MM.1S (cell line): ENCODE data around the gene KLK13.

Experiments
- DNase-seq: peaks from one replicate; pipeline ENCODE4 v3.0.0-alpha.2; 2015
- H2AFZ ChIP-seq: fragments of 300-600 bp; sonication (generic); 2 replicates; pipeline ENCODE4 v1.6.0; 2016; ENCODE audit warnings: antibody characterized with exemption, low read length
- H3F3A ChIP-seq: fragments of 300-600 bp; sonication (generic); 2 replicates; pipeline ENCODE4 v1.6.1; 2016; ENCODE audit warnings: mild to moderate bottlenecking, antibody characterized with exemption, low read length, moderate library complexity, mixed read lengths; ENCODE audit not compliant: insufficient read depth
- H3K27ac ChIP-seq: fragments of 300-600 bp; sonication (generic); 2 replicates; pipeline ENCODE4 v1.5.1; 2016; ENCODE audit warnings: mild to moderate bottlenecking, low read length
- H3K27me3 ChIP-seq: fragments of 300-600 bp; sonication (generic); replicated peaks from 2 replicates; pipeline ENCODE4 v1.6.0; 2016; ENCODE audit warnings: low read length; ENCODE audit not compliant: insufficient read depth
- H3K36me3 ChIP-seq: fragments of 300-600 bp; sonication (generic); replicated peaks from 2 replicates; pipeline ENCODE4 v1.6.1; 2016; ENCODE audit warnings: mild to moderate bottlenecking, low read length, mixed read lengths; ENCODE audit not compliant: insufficient read depth
- H3K4me1 ChIP-seq: fragments of 300-600 bp; sonication (generic); 2 replicates; pipeline ENCODE4 v1.6.1; 2016; ENCODE audit warnings: low read length, mixed read lengths
- H3K4me2 ChIP-seq: fragments of 300-600 bp; sonication (generic); 2 replicates; pipeline ENCODE4 v1.6.0; 2016; ENCODE audit warnings: low read depth, low read length
- H3K4me3 ChIP-seq: fragments of 300-600 bp; sonication (generic); 2 replicates; pipeline ENCODE4 v1.5.1; 2016; ENCODE audit warnings: low read length, mixed read lengths
- H3K79me2 ChIP-seq: fragments of 300-600 bp; sonication (generic); 2 replicates; pipeline ENCODE4 v1.6.1; 2016; ENCODE audit warnings: mixed run types, low read length, mixed read lengths
- H3K9ac ChIP-seq: fragments of 300-600 bp; sonication (generic); 2 replicates; pipeline ENCODE4 v1.6.1; 2016; ENCODE audit warnings: low read length, mixed read lengths
- H3K9me2 ChIP-seq: fragments of 300-600 bp; sonication (generic); replicated peaks from 2 replicates; pipeline ENCODE4 v1.6.1; 2016; ENCODE audit warnings: mild to moderate bottlenecking, low read length, mixed read lengths; ENCODE audit not compliant: insufficient read depth
- H3K9me3 ChIP-seq: fragments of 300-600 bp; sonication (generic); replicated peaks from 2 replicates; pipeline ENCODE4 v1.6.1; 2016; ENCODE audit warnings: mild to moderate bottlenecking, low read length, mixed read lengths; ENCODE audit not compliant: insufficient read depth
- H4K20me1 ChIP-seq: fragments of 300-600 bp; sonication (generic); 2 replicates; pipeline ENCODE4 v1.6.1; 2016; ENCODE audit warnings: mild to moderate bottlenecking, low read length, moderate library complexity, mixed read lengths; ENCODE audit not compliant: insufficient read depth
- EZH2 ChIP-seq: fragments of 300-600 bp; sonication (generic); optimal IDR thresholded peaks from 2 replicates; pipeline ENCODE3; 2017; ENCODE audit warnings: low read depth, mild to moderate bottlenecking, antibody characterized with exemption, low read length, mixed read lengths
- EZH2phosphoT487 ChIP-seq: fragments of 300-600 bp; sonication (generic); IDR thresholded peaks from 2 replicates; pipeline ENCODE4 v1.6.1; 2018; ENCODE audit warnings: antibody characterized with exemption, low read length
- TF ChIP-seq, protein P1 (sequence below): fragments of 300-600 bp; sonication (generic); IDR thresholded peaks from 2 replicates; pipeline ENCODE4 v1.5.1; 2016; ENCODE audit warnings: antibody characterized with exemption, low read length, mixed read lengths

KLK13 gene

GRCh38 chr19:51081476-51081875 is 16.6 kb upstream of the KLK13 start:
- no peaks in the 10 kb centered on the region for H3K36me3 ChIP-seq
- no peaks in the 10 kb centered on the region for H3K9me3 ChIP-seq
- H4K20me1 ChIP-seq = no peaks in the 10 kb centered on the region
- no peak for TF ChIP-seq EZH2
- TF ChIP-seq, protein P1, sequence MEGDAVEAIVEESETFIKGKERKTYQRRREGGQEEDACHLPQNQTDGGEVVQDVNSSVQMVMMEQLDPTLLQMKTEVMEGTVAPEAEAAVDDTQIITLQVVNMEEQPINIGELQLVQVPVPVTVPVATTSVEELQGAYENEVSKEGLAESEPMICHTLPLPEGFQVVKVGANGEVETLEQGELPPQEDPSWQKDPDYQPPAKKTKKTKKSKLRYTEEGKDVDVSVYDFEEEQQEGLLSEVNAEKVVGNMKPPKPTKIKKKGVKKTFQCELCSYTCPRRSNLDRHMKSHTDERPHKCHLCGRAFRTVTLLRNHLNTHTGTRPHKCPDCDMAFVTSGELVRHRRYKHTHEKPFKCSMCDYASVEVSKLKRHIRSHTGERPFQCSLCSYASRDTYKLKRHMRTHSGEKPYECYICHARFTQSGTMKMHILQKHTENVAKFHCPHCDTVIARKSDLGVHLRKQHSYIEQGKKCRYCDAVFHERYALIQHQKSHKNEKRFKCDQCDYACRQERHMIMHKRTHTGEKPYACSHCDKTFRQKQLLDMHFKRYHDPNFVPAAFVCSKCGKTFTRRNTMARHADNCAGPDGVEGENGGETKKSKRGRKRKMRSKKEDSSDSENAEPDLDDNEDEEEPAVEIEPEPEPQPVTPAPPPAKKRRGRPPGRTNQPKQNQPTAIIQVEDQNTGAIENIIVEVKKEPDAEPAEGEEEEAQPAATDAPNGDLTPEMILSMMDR = no peak
- no peak for TF ChIP-seq EZH2phosphoT487
- no peak for DNase-seq
- no peaks in the 10 kb centered on the region for H3K4me1 ChIP-seq
- no peak overlapping the region for H3K9ac ChIP-seq
- no peaks in the 10 kb centered on the region for H3K9me2 ChIP-seq
- H3K27me3 ChIP-seq = peaks cover 21% of the 10 kb centered on the region
- H3F3A ChIP-seq = no peaks in the 10 kb centered on the region
- no peak overlapping the region for H3K4me2 ChIP-seq
- no peaks in the 10 kb centered on the region for H3K79me2 ChIP-seq
- H3K4me3 ChIP-seq = no peak overlapping the region
- no peak overlapping the region for H2AFZ ChIP-seq
- no peak overlapping the region for H3K27ac ChIP-seq

- Histone ChIP-seq H3K4me2 (no peak overlapping the region), H4K20me1 (no peaks in the 10 kb centered on the region), H3K36me3 (no peaks in the 10 kb centered on the region), H3F3A (no peaks in the 10 kb centered on the region), H3K4me1 (no peaks in the 10 kb centered on the region), H3K79me2 (no peaks in the 10 kb centered on the region), H3K27me3 (peaks cover 31% of the 10 kb centered on the region), H3K9me2 (no peaks in the 10 kb centered on the region), H2AFZ (no peak overlapping the region), H3K9ac (no peak overlapping the region), H3K9me3 (no peaks in the 10 kb centered on the region), H3K27ac (no peak overlapping the region), H3K4me3 (no peak overlapping the region)
- TF ChIP-seq, protein P1 = no peak
- TF ChIP-seq EZH2 (no peak), EZH2phosphoT487 (no peak)
- DNase-seq = no peak
Measured at GRCh38 chr19:51079481-51080110, 14.7 kb upstream of the KLK13 start.

DNA sequence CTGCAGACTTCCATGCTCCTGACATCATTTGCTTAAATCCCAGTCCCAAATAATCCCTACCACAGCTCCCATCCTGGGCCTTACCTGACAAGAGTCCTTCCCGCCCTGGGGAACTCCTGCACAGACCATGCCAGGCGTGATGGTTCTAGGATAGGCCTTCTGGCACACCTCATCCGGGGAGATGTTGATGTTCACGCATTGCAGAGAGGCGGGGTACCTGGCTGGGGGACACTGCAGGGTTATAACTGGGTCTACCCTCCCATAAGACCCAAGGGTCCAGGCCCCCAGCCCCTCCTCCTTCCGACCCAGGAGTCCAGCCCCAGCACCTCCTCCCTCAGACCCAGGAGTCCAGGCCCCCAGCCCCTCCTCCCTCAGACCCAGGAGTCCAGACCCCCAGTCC is 13.8 kb upstream of the KLK13 start:
- Histone ChIP-seq H3K9ac (no peak overlapping the region), H3K9me3 (no peaks in the 10 kb centered on the region), H3K27ac (no peak overlapping the region), H3K79me2 (no peaks in the 10 kb centered on the region), H4K20me1 (no peaks in the 10 kb centered on the region), H3K9me2 (no peaks in the 10 kb centered on the region), H3K36me3 (no peaks in the 10 kb centered on the region), H3K4me1 (no peaks in the 10 kb centered on the region), H3F3A (no peaks in the 10 kb centered on the region), H3K4me3 (no peak overlapping the region), H2AFZ (no peak overlapping the region), H3K27me3 (peaks cover 33% of the 10 kb centered on the region), H3K4me2 (no peak overlapping the region)
- no peak for DNase-seq
- TF ChIP-seq, protein P1 = no peak
- no peak for TF ChIP-seq EZH2phosphoT487
- TF ChIP-seq EZH2 = no peak
